ENCODE results near the gene GMDS. TPM values are rescaled to one million over a fixed set of nuclear protein-coding genes. Genes with fewer than 3 reads are reported as not detected.

Gene GMDS
- total and polyA plus RNA-seq, 2 of the 13 experiments (the other 11 are each of a cell fraction or from before 2014, with no cell fraction given) = 64.4 to 112 TPM

DNA sequence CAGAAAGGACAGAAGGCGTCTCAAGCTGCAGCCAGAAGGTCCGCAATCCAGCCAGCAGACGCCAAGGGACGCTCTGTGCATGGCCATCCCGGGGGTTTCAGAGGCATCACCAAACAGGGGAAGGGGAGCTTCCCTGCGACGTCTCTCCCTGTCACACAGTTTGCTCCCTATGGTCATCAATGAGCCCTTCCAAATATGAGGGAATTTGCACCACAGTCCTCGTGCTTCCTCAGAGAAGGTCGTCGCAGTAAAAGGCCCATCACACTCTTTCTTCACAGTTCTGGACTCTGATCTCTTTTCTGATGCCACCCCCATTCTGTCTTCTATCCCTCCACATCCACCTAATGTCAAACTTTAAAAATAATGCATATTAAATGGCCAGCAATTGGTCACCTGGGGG lies 645.9 kb downstream of the GMDS start:
- BruUV-seq (replicated peaks) = no TSS peak
- intact Hi-C loops (cut with micrococcal nuclease; ENCODE audit: unreplicated experiment) = loop anchor here (5.0 to 10.0 kb wide), 3 partner anchors 1098 to 1455 kb away; no protein-coding TSS in a partner anchor
- no peak for FAIRE-seq
- Histone ChIP-seq H3K27ac (ENCODE audit: extremely low read length, insufficient read depth, low read length) (no peak overlapping the region), H3K36me3 (replicated peaks in 1 of 2; ENCODE audit: control insufficient read depth in 1 of 2, insufficient read depth in 2 of 2, low read length in 2 of 2) (no peaks in the 10 kb centered on the region), H3K27me3 (ENCODE audit: control insufficient read depth in 1 of 2, insufficient read depth in 2 of 2, low read length in 2 of 2) (peaks cover 3 to 93% of the 10 kb centered on the region in 2 experiments), H3K9me3 (ENCODE audit: low read length) (no peaks in the 10 kb centered on the region), H3K9ac (ENCODE audit: insufficient read depth, low read depth, low read length) (no peak overlapping the region), H2AFZ (ENCODE audit: low read length) (no peak overlapping the region), H3K4me3 (replicated peaks in 1 of 3; ENCODE audit: insufficient read depth in 1 of 3, low read depth in 2 of 3, low read length in 3 of 3) (no peak overlapping the region), H4K20me1 (ENCODE audit: insufficient read depth, low read length) (no peaks in the 10 kb centered on the region), H3K4me2 (ENCODE audit: low read depth, low read length) (no peak overlapping the region), H3K4me1 (ENCODE audit: insufficient read depth, low read length) (peaks cover 47% of the 10 kb centered on the region), H3K79me2 (ENCODE audit: insufficient read depth, low read length) (no peaks in the 10 kb centered on the region)
- CTCF ChIA-PET (ENCODE audit: low intra/inter-chr PET ratio, low total read pairs) = no interaction called here
- no peak for TF ChIP-seq RFXANK (CRISPR knock-in tag; IDR thresholded peaks at IDR 0.05)
- TF ChIP-seq, protein P1, sequence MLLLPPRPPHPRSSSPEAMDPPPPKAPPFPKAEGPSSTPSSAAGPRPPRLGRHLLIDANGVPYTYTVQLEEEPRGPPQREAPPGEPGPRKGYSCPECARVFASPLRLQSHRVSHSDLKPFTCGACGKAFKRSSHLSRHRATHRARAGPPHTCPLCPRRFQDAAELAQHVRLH (CRISPR knock-in tag; IDR thresholded peaks at IDR 0.05; ENCODE audit: borderline replicate concordance, low read depth) = no peak
- no peak for TF ChIP-seq MAFF (IDR thresholded peaks at IDR 0.05; ENCODE audit: low read depth, low read length)
- no peak for TF ChIP-seq ZSCAN20 (CRISPR knock-in tag; IDR thresholded peaks at IDR 0.05; ENCODE audit: borderline replicate concordance)
- TF ChIP-seq IKZF5 (CRISPR knock-in tag; IDR thresholded peaks at IDR 0.05) = no peak
- TF ChIP-seq MAZ (IDR thresholded peaks at IDR 0.05; ENCODE audit: borderline replicate concordance, low read depth, low read length) = no peak
- TF ChIP-seq MAZ (CRISPR knock-in tag; IDR thresholded peaks at IDR 0.05; ENCODE audit: low read depth) = no peak
- TF ChIP-seq ZSCAN22 (CRISPR knock-in tag; IDR thresholded peaks at IDR 0.05) = no peak
- TF ChIP-seq ZNF776 (CRISPR knock-in tag; IDR thresholded peaks at IDR 0.05) = no peak
- 59% methylated on average over 10 of the region's 10 CpGs for WGBS (ENCODE audit: low lambda C conversion rate)
- DNase-seq (ENCODE audit: low spot score) = no peak
- POLR2A ChIA-PET = no interaction called here
- in situ Hi-C loops (cut with HindIII; ENCODE audit: extremely low pct_ligation_motif_present, low pct_unique_long_range_greater_than_20kb) = loop anchor here (5.0 kb wide), 2 partner anchors 753 to 1148 kb away; no protein-coding TSS in a partner anchor
- no peak for ATAC-seq
